ENCODE data around the gene PTPRG. TPM values are rescaled to one million over a fixed set of nuclear protein-coding genes. Genes with fewer than 3 reads are reported as not detected.
A peak's percentile ranks its signal among the peaks of the same experiment; 100 is the strongest.

The PTPRG gene
- total RNA-seq, 1 experiment from 2014 or later: 69.3 TPM

DNA sequence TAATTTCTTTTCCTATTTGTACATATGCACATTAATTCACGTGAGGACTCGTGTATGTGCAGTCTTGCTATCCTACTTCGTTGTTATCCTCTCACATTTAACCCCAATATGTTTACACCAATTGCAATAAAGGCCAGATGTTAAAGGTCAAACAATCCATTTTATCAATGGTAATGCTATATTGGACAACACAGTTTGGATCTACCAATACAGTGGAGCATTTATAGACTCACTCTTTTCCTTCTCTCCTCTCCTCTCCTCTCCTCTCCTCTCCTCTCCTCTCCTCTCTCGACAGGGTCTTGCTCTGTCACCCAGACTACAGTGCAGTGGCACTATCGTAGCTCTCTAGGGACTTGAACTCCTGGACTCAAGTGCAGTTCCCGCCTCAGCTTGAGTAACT is 324.0 kb downstream of the PTPRG start:
- H2BK15ac ChIP-seq (ENCODE audit: low read depth, low read length): no peak overlapping the region
- H3K4ac ChIP-seq (ENCODE audit: low read depth, low read length): no peak overlapping the region
- peaks cover 12% of the 10 kb centered on the region; the same call in 1 of the 2 replicates for H3K79me2 ChIP-seq (ENCODE audit: insufficient read depth, low read length)
- H3T11ph ChIP-seq (ENCODE audit: low read length): no peak overlapping the region
- H3K27me3 ChIP-seq (ENCODE audit: insufficient read depth, low read length): no peaks in the 10 kb centered on the region
- Mint-ChIP-seq H3K36me3 (ENCODE audit: insufficient read depth in 1 of 3, low read depth in 3 of 3) (peaks cover 0 to 1% (median 0%) of the 10 kb centered on the region in 3 experiments; a peak in 1 of 7 replicates), H3K9me3 (no peaks in the 10 kb centered on the region; a peak in 1 of 5 replicates), H3K27me3 (ENCODE audit: low read depth) (no peaks in the 10 kb centered on the region), H3K4me3 (no peak overlapping the region; a peak in 1 of 5 replicates), H3K4me1 (peaks cover 61 to 74% of the 10 kb centered on the region in 2 experiments), H3K27ac (peak overlapping the region in 1 of 3 experiments; percentile 45; a peak in 1 of 7 replicates)
- no peak overlapping the region for H3K14ac ChIP-seq (ENCODE audit: insufficient read depth, low read length)
- H3K18ac ChIP-seq (ENCODE audit: insufficient read length, low read depth, low read length): no peak overlapping the region
- H4K20me1 ChIP-seq (ENCODE audit: control insufficient read depth, insufficient read depth, insufficient read length): no peaks in the 10 kb centered on the region
- H3K56ac ChIP-seq (ENCODE audit: insufficient read length, low read depth, low read length): no peak overlapping the region
- no peak overlapping the region for H2BK120ac ChIP-seq (ENCODE audit: low read depth, low read length, poor library complexity, severe bottlenecking)
- no peak overlapping the region for H2AK5ac ChIP-seq (ENCODE audit: insufficient read length, low read length)
- no peak overlapping the region for H2BK5ac ChIP-seq (ENCODE audit: insufficient read length, low read length)
- no peaks in the 10 kb centered on the region for H3K9me3 ChIP-seq (ENCODE audit: control insufficient read depth, low read depth, low read length)
- no peak overlapping the region for H3K9ac ChIP-seq (ENCODE audit: extremely low read depth, insufficient read length, low read length)
- WGBS (ENCODE audit: extremely low coverage, insufficient read length, low lambda C conversion rate): no CpG with 5 or more reads among the region's 6 CpGs
- H3K23ac ChIP-seq (ENCODE audit: insufficient read length, low read depth, low read length): no peak overlapping the region
- H3K79me1 ChIP-seq (ENCODE audit: insufficient read depth, low read depth, low read length, poor library complexity, severe bottlenecking): peaks cover 7% of the 10 kb centered on the region
- H3K4me2 ChIP-seq (ENCODE audit: insufficient read depth, insufficient read length, low read length): no peak overlapping the region
- DNase-seq: no peak
- no peak overlapping the region for H4K5ac ChIP-seq (ENCODE audit: insufficient read length, low read depth, low read length)
- H2AFZ ChIP-seq (ENCODE audit: low read length): no peak overlapping the region
- H3K23me2 ChIP-seq (ENCODE audit: insufficient read length, low read depth, low read length, poor library complexity, severe bottlenecking): no peaks in the 10 kb centered on the region
- TF ChIP-seq, protein P1, sequence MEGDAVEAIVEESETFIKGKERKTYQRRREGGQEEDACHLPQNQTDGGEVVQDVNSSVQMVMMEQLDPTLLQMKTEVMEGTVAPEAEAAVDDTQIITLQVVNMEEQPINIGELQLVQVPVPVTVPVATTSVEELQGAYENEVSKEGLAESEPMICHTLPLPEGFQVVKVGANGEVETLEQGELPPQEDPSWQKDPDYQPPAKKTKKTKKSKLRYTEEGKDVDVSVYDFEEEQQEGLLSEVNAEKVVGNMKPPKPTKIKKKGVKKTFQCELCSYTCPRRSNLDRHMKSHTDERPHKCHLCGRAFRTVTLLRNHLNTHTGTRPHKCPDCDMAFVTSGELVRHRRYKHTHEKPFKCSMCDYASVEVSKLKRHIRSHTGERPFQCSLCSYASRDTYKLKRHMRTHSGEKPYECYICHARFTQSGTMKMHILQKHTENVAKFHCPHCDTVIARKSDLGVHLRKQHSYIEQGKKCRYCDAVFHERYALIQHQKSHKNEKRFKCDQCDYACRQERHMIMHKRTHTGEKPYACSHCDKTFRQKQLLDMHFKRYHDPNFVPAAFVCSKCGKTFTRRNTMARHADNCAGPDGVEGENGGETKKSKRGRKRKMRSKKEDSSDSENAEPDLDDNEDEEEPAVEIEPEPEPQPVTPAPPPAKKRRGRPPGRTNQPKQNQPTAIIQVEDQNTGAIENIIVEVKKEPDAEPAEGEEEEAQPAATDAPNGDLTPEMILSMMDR (conservative IDR thresholded peaks at IDR 0.05): no peak
- H3K27ac ChIP-seq (ENCODE audit: insufficient read length, low read depth, low read length): no peak overlapping the region
- no peak overlapping the region for H4K8ac ChIP-seq (replicated peaks; ENCODE audit: insufficient read length, low read depth, low read length)
- no peak overlapping the region for H4K91ac ChIP-seq (ENCODE audit: insufficient read length, low read depth, low read length)
- no peak overlapping the region for H2BK20ac ChIP-seq (ENCODE audit: low read depth, low read length, poor library complexity, severe bottlenecking)
- H2BK12ac ChIP-seq (ENCODE audit: insufficient read length, low read depth, low read length): no peak overlapping the region
- H3K4me1 ChIP-seq (ENCODE audit: insufficient read depth, low read length): peaks cover 5% of the 10 kb centered on the region; the same call in 1 of the 2 replicates
